Tibial nerve (tissue), 4 donors: ENCODE data around the gene TC2N. TPM values are rescaled to one million over a fixed set of nuclear protein-coding genes. Genes with fewer than 3 reads are reported as not detected.

Source experiments
- DNase-seq, 2 donors: peaks; one replicate each; pipeline ENCODE4 v3.0.0-alpha.2; 2019; ENCODE audit warnings: low spot score in 2 of 2
- H3K27ac ChIP-seq, 4 donors: fragments of 200-600 bp; sonication (generic) in 3 of 4; one replicate each; pipeline ENCODE4 v1.5.1; 2017 to 2019; ENCODE audit warnings: mild to moderate bottlenecking in 1 of 4
- H3K27me3 ChIP-seq, 2 donors: fragments of 200-600 bp; sonication (generic) in 1 of 2; one replicate each; pipeline versions ENCODE4 v1.5.1 to v1.6.0; 2017 to 2019
- H3K36me3 ChIP-seq, 3 donors: fragments of 200-600 bp; sonication (generic); one replicate each; pipeline ENCODE4 v1.5.1; 2018 to 2019
- H3K4me1 ChIP-seq, 4 donors: fragments of 200-600 bp; sonication (generic) in 3 of 4; one replicate each; pipeline ENCODE4 v1.5.1; 2017 to 2019
- H3K4me3 ChIP-seq, 4 donors: fragments of 200-600 bp; sonication (generic) in 3 of 4; one replicate each; pipeline ENCODE4 v1.5.1; 2017 to 2019; ENCODE audit warnings: mild to moderate bottlenecking in 1 of 4, moderate library complexity in 1 of 4
- H3K9me3 ChIP-seq, 4 donors: fragments of 200-600 bp; sonication (generic) in 3 of 4; one replicate each; pipeline ENCODE4 v1.5.1; 2017 to 2019
- CTCF ChIP-seq, 5 experiments: fragments of 200-600 bp in 3 of 5; fragments of 450-650 bp in 2 of 5; sonication (generic) in 3 of 5; IDR thresholded peaks; one replicate each; pipeline ENCODE4 v1.5.1; 2016 to 2019; ENCODE audit warnings: antibody characterized with exemption in 5 of 5, mild to moderate bottlenecking in 3 of 5, moderate library complexity in 2 of 5
- EP300 ChIP-seq, 2 donors: sonication (generic); formaldehyde crosslinking; IDR thresholded peaks; one replicate each; pipeline ENCODE4 v1.6.1; 2017; ENCODE audit warnings: antibody characterized with exemption in 2 of 2, mild to moderate bottlenecking in 1 of 2
- POLR2A ChIP-seq, 2 donors: fragments of 450-650 bp; IDR thresholded peaks; one replicate each; pipeline ENCODE4 v1.6.1; 2017; ENCODE audit warnings: antibody characterized with exemption in 2 of 2, mild to moderate bottlenecking in 2 of 2, moderate library complexity in 2 of 2
- WGBS, 2 donors: methylation state at CpG; one replicate each; pipeline ENCODE4 v1.1.5; 2018; 5-methylcytosine and 5-hydroxymethylcytosine counted together
- total RNA-seq, 4 donors: library from RNA; depleted of rRNA; stranded (reverse); fragments of >200 nt; gene quantifications; one replicate each; pipeline ENCODE4 v1.1.0, GENCODE V29; 2016

The TC2N gene
- total RNA-seq, 4 donors from 2014 or later = 23.4 to 35.2 (median 25.7) TPM

GRCh38 chr14:91893669-91894068 lies 26.3 kb upstream of the TC2N start:
- TF ChIP-seq EP300 (IDR thresholded peaks at IDR 0.05) = no peak
- Histone ChIP-seq H3K27ac (peak overlapping the region in 2 of 4 donors; percentile 88 to 89), H3K4me3 (no peak overlapping the region), H3K9me3 (no peaks in the 10 kb centered on the region), H3K36me3 (no peaks in the 10 kb centered on the region), H3K4me1 (peaks cover 0 to 78% (median 52%) of the 10 kb centered on the region in 4 donors), H3K27me3 (no peaks in the 10 kb centered on the region)
- no peak for DNase-seq
- WGBS, 2 donors = 83% methylated on average over 4 of the region's 4 CpGs

GRCh38 chr14:91893007-91893406 lies 25.7 kb upstream of the TC2N start:
- no peak overlapping the region for H3K4me3 ChIP-seq
- H3K9me3 ChIP-seq = no peaks in the 10 kb centered on the region
- no peaks in the 10 kb centered on the region for H3K36me3 ChIP-seq
- DNase-seq = no peak
- peak overlapping the region in 3 of 4 donors; percentile 68 to 89 (median 88) for H3K27ac ChIP-seq
- 38 to 42% methylated on average over 7 of the region's 7 CpGs for WGBS, 2 donors
- H3K27me3 ChIP-seq = no peaks in the 10 kb centered on the region
- TF ChIP-seq EP300 (IDR thresholded peaks at IDR 0.05) (no peak), CTCF (IDR thresholded peaks at IDR 0.05) (peak; percentile 12 to 30 (median 26)), POLR2A (IDR thresholded peaks at IDR 0.05) (no peak)
- peaks cover 0 to 78% (median 53%) of the 10 kb centered on the region in 4 donors for H3K4me1 ChIP-seq

GRCh38 chr14:91891721-91892220 lies 24.4 kb upstream of the TC2N start:
- Histone ChIP-seq H3K27me3 (no peaks in the 10 kb centered on the region), H3K36me3 (peaks cover 0 to 6% (median 0%) of the 10 kb centered on the region in 3 donors), H3K4me1 (peaks cover 0 to 67% (median 49%) of the 10 kb centered on the region in 4 donors), H3K27ac (peak overlapping the region; percentile 55 to 89 (median 78)), H3K9me3 (no peaks in the 10 kb centered on the region), H3K4me3 (no peak overlapping the region)
- no peak for TF ChIP-seq POLR2A (IDR thresholded peaks at IDR 0.05)
- peak in 1 of 2 donors; percentile 71 for TF ChIP-seq EP300 (IDR thresholded peaks at IDR 0.05)
- 36 to 41% methylated on average over 3 of the region's 3 CpGs for WGBS, 2 donors
- DNase-seq = no peak

- Histone ChIP-seq H3K27ac (peak overlapping the region in 3 of 4 donors; percentile 68 to 89 (median 88)), H3K9me3 (no peaks in the 10 kb centered on the region), H3K4me3 (no peak overlapping the region), H3K36me3 (peaks cover 0 to 6% (median 0%) of the 10 kb centered on the region in 3 donors), H3K4me1 (peaks cover 0 to 62% (median 44%) of the 10 kb centered on the region in 4 donors), H3K27me3 (no peaks in the 10 kb centered on the region)
- TF ChIP-seq POLR2A (IDR thresholded peaks at IDR 0.05) (no peak), CTCF (IDR thresholded peaks at IDR 0.05) (no peak), EP300 (IDR thresholded peaks at IDR 0.05) (no peak)
- WGBS, 2 donors = 89 to 97% methylated on average over 5 of the region's 5 CpGs
- no peak for DNase-seq
Observed at GRCh38 chr14:91891101-91891500, 23.8 kb upstream of the TC2N start.

- no peaks in the 10 kb centered on the region for H3K9me3 ChIP-seq
- H3K36me3 ChIP-seq = peaks cover 0 to 6% (median 0%) of the 10 kb centered on the region in 3 donors
- no peaks in the 10 kb centered on the region for H3K27me3 ChIP-seq
- H3K4me3 ChIP-seq = no peak overlapping the region
- H3K4me1 ChIP-seq = peaks cover 0 to 68% (median 44%) of the 10 kb centered on the region in 4 donors
- no peak for TF ChIP-seq POLR2A (IDR thresholded peaks at IDR 0.05)
- no peak for TF ChIP-seq CTCF (IDR thresholded peaks at IDR 0.05)
- peak in 1 of 2 donors; percentile 41 for TF ChIP-seq EP300 (IDR thresholded peaks at IDR 0.05)
- WGBS, 2 donors = 19 to 26% methylated on average over 5 of the region's 5 CpGs
- DNase-seq = no peak
- H3K27ac ChIP-seq = peak overlapping the region; percentile 58 to 89 (median 78)
Observed at GRCh38 chr14:91890291-91890749, 23.0 kb upstream of the TC2N start.

- no peak for DNase-seq
Observed at GRCh38 chr14:91889477-91890211, 22.3 kb upstream of the TC2N start.

More at GRCh38 chr14:91889477-91890211, 22.3 kb upstream of the TC2N start:
- Histone ChIP-seq H3K4me1 (peaks cover 0 to 75% (median 44%) of the 10 kb centered on the region in 4 donors), H3K9me3 (no peaks in the 10 kb centered on the region), H3K27me3 (no peaks in the 10 kb centered on the region), H3K36me3 (peaks cover 0 to 6% (median 0%) of the 10 kb centered on the region in 3 donors), H3K27ac (peak overlapping the region; percentile 58 to 89 (median 78)), H3K4me3 (no peak overlapping the region)
- TF ChIP-seq CTCF (IDR thresholded peaks at IDR 0.05) (no peak), EP300 (IDR thresholded peaks at IDR 0.05) (peak in 1 of 2 donors; percentile 34)
- WGBS, 2 donors = 45 to 66% methylated on average over 12 to 13 of the region's 13 CpGs
